ENCODE measurements around the gene SH3RF3.

The SH3RF3 gene

DNA sequence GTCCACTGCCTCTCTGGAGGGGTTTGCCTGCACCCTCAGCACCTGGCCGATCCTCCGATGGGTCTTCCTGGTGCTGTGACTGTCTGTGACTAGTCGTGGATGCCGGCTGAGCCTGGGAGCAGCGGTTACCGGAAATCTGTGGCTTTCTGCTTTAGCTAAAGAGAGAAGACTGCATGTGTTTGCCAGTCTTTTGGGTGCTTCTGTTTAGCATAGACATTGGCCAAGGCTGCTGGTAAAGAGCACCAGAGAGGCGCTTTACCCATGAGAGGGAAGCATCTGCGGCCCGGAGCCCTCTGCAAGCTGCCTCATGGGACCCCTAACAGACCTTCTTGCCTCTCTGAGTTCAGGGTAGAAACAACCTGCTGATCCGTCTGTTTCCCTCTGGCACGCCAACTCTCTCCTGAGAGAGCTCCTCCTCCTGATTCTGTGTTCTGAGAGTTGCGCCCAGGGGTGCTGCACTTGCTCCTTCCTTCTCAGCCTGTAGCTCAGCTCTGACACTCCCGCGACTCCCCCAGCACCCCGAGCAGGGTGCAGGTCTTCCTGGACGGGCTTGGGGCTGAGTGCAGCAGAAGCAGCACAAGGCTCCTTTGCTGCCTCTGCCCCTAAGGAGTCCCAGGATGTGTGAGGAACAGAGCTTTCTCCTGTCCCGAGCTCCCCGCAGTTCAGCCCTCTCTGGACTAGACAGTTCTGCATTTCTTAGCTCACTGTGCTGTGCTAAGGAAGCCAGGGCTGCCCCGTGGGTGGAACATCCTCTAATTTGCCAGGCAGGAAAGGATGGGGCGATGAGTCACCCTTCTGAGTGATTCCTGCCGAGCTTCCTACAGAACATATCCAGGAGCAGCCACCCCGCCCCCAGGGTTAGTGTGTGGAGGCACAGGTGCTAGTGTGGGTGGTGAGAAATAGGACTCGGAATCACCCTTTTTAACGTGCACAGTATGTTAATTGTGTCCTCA, 203.2 kb downstream of the SH3RF3 start:
- TF ChIP-seq, protein P1, sequence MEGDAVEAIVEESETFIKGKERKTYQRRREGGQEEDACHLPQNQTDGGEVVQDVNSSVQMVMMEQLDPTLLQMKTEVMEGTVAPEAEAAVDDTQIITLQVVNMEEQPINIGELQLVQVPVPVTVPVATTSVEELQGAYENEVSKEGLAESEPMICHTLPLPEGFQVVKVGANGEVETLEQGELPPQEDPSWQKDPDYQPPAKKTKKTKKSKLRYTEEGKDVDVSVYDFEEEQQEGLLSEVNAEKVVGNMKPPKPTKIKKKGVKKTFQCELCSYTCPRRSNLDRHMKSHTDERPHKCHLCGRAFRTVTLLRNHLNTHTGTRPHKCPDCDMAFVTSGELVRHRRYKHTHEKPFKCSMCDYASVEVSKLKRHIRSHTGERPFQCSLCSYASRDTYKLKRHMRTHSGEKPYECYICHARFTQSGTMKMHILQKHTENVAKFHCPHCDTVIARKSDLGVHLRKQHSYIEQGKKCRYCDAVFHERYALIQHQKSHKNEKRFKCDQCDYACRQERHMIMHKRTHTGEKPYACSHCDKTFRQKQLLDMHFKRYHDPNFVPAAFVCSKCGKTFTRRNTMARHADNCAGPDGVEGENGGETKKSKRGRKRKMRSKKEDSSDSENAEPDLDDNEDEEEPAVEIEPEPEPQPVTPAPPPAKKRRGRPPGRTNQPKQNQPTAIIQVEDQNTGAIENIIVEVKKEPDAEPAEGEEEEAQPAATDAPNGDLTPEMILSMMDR (IDR thresholded peaks at IDR 0.05), result no peak
- H3K4me3 ChIP-seq, result peak overlapping the region; percentile 53
- peak overlapping the region in 1 of 2 donors; percentile 69 for H3K27ac ChIP-seq
- no peak for DNase-seq (ENCODE audit: low spot score)

DNA sequence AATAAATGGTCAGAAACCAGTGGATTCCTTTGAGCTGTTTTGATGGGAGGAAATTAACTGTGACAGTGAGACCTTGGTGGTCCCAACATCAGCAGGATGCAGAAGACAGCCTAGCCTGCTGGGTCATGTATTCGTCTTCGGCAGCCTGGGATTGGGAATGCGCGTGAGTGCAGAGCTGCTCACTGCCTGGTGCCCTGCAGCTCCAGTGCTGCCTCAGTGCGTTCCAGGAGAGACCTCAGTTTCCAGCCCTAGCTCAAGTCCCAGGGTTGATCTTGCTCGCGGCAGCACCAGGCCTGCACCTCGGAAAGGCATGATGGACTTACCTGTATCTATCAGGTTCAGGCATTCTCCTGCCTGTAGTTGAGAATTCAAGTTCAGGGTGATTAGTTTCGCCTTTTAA, 203.9 kb downstream of the SH3RF3 start:
- TF ChIP-seq, protein P1 (IDR thresholded peaks at IDR 0.05), result no peak
- peak overlapping the region in 1 of 2 donors; percentile 69 for H3K27ac ChIP-seq
- H3K4me3 ChIP-seq, result peak overlapping the region; percentile 53
- no peak for DNase-seq (ENCODE audit: low spot score)

DNA sequence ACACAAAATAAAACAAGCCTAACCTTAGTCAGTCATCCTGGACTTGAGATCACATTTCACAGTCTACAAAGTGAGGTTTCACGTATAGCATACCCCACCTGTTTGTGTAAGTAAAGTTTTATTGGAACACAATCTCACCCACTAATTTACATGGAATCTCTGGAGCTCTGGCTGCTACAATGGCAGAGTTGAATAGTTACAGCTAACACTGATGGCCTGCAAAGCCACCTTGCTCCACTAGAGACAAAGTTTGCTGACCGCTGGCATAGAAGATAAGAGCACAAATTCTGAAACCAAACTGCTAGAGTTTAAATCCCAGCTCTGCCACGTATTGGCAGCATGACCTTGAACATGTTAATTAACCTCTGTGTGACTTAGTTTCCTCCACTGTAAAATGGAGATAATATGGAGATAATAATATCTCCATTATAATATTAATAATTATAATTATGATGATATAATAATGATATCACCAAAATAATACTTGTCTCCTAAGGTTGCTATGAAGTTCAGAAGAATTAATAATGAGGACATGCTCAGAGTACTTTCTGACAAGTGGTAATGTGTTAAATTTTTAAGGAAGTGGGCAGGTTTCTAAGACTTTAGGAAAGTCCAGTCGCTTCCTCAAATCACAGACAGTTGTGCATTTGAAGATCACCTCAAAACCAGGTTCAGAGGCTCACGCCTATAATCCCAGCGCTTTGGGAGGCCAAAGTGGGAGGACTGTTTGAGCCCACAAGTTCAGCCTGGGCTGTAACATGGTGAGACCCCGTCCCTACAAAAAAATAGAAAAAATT, 204.6 kb downstream of the SH3RF3 start:
- no peak overlapping the region for H3K27ac ChIP-seq

DNA sequence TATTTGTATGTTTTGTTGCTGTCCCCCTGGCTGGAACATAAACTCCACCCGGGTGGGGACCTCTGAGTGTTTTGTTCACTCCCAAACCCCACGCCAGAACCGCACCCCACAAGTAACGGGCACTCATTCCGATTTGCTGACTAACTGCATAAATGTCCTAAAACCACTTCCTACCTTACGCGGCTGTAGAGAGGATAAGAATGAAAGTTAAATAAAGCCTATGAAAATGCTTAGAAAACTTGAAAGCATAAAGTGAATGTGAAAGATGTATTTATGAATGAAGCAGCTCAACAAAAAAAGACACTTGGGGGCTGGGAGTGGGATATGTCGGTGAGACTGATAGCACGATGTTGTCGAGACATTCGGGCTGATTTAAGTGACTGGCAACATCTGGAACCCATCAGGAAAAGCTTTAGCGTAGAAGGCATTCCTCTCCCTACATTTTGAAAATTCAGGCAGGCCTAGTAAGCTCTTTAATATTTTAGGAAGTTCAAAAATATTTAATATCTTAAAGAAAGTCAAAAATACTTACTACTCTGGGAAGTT, 206.7 kb downstream of the SH3RF3 start:
- DNase-seq (ENCODE audit: low spot score), result no peak
- Histone ChIP-seq H3K4me3 (peak overlapping the region; percentile 37), H3K27ac (peak overlapping the region in 1 of 2 donors; percentile 30)
- TF ChIP-seq, protein P1 (IDR thresholded peaks at IDR 0.05), result no peak

More for the DNA sequence above, 204.6 kb downstream of the SH3RF3 start:
- TF ChIP-seq, protein P1 (IDR thresholded peaks at IDR 0.05), result no peak
- DNase-seq (ENCODE audit: low spot score), result no peak
- H3K4me3 ChIP-seq, result no peak overlapping the region

DNA sequence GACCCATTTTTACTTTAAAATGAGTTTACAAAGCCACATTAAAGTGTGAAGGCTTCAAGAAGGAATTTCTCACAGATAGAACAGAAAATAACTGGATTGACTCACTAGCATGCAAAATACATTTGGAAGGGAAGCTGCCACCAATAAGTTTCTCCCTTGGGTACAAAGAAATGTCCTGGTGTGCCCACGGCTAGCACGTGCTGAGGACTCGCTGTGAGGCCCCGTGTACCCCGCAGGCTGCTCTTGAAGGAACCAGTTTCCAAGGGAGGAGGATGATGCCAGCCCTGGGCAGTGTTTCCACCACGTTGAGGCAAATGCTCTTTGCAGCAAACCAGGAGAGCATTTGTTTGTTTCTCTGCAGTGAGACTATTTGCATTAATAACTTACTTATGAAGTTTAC, 207.3 kb downstream of the SH3RF3 start:
- no peak for DNase-seq (ENCODE audit: low spot score)
- H3K27ac ChIP-seq, result peak overlapping the region in 1 of 2 donors; percentile 29
- no peak overlapping the region for H3K4me3 ChIP-seq
- TF ChIP-seq, protein P1 (IDR thresholded peaks at IDR 0.05), result no peak

DNA sequence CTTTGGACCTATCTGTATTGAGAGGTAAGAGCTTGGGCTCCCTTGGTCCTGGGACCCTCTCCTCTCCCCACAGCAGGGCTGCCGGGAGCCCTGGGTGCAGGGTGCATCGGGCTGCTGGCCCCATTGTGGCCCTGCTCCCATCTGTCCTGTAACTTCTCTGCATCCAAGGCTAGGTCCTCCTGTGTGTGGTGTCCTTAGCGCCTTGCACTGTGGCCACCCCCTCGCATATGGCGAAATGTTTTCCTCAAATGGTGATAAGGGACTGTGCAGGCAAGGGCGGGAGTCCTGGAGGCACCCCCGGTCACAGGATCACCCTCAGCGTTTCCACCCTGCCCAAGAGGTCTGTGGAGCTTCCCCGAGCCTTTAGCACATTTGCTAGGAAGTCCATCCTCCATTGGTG, 208.2 kb downstream of the SH3RF3 start:
- H3K4me3 ChIP-seq, result no peak overlapping the region
- DNase-seq (ENCODE audit: low spot score), result no peak
- no peak overlapping the region for H3K27ac ChIP-seq
- TF ChIP-seq, protein P1 (IDR thresholded peaks at IDR 0.05), result no peak
